Adipocyte (in vitro differentiated cells): ENCODE measurements around the gene CAPRIN2.

Source experiments
- DNase-seq: peaks from one replicate; pipeline ENCODE4 v3.0.0-alpha.2; 2015; ENCODE audit warnings: low read depth
- H3K27me3 ChIP-seq: replicated peaks from 2 replicates; pipeline ENCODE4 v1.7.0; 2013; ENCODE audit warnings: mild to moderate bottlenecking, low read length, moderate library complexity; ENCODE audit not compliant: control insufficient read depth, insufficient read depth
- H3K36me3 ChIP-seq: 2 replicates; pipeline ENCODE4 v1.7.0; 2013; ENCODE audit warnings: low read length, mild to moderate bottlenecking, moderate library complexity; ENCODE audit not compliant: control insufficient read depth, insufficient read depth, severe bottlenecking
- H3K4me1 ChIP-seq: 2 replicates; pipeline ENCODE4 v1.7.0; 2013; ENCODE audit warnings: mild to moderate bottlenecking, low read length, moderate library complexity; ENCODE audit not compliant: control insufficient read depth, insufficient read depth
- H3K4me3 ChIP-seq: 2 replicates; pipeline ENCODE4 v1.7.0; 2013; ENCODE audit warnings: mild to moderate bottlenecking, low read length, moderate library complexity
- H3K9ac ChIP-seq: 2 replicates; pipeline ENCODE4 v1.7.0; 2013; ENCODE audit warnings: mild to moderate bottlenecking, low read length, moderate library complexity
- H3K9me3 ChIP-seq: 2 replicates; pipeline ENCODE4 v1.7.0; 2013; ENCODE audit warnings: mild to moderate bottlenecking, low read length, moderate library complexity; ENCODE audit not compliant: control insufficient read depth

The CAPRIN2 gene

GRCh38 chr12:30661210-30661609 is 93.5 kb downstream of the CAPRIN2 start:
- no peaks in the 10 kb centered on the region for H3K9me3 ChIP-seq
- no peak overlapping the region for H3K4me3 ChIP-seq
- H3K36me3 ChIP-seq, result peaks cover 50% of the 10 kb centered on the region
- H3K9ac ChIP-seq, result no peak overlapping the region
- no peak for DNase-seq
- H3K4me1 ChIP-seq, result no peaks in the 10 kb centered on the region
- no peaks in the 10 kb centered on the region for H3K27me3 ChIP-seq
